ENCODE data around the gene NUCB1.

Gene NUCB1

GRCh38 chr19:48935864-48936263 lies 35.8 kb downstream of the NUCB1 start:
- DNase-seq (ENCODE audit: low read depth): no peak

GRCh38 chr19:48938256-48938655 lies 38.1 kb downstream of the NUCB1 start:
- no peak for DNase-seq (ENCODE audit: low read depth)

GRCh38 chr19:48940902-48941301 lies 40.8 kb downstream of the NUCB1 start:
- no peak for DNase-seq (ENCODE audit: low read depth)

DNA sequence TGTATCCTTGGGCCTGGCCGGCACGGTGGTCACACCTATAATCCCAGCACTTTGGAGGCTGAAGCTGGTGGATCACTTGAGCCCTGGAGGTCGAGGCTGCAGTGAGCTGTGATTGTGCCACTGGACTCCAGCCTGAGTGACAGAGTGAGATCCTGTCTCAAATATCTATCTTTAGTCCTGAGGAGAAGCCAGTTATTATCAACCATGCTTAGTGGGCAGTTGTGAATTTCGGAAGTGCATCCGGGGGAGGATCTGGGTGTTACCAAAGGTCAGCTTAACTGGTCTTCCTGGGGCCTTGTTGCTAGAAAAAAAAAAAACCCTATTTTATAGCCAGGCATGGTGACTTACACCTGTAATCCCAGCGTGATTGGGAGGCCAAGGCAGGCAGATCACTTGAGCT lies 43.0 kb downstream of the NUCB1 start:
- no peak for DNase-seq (ENCODE audit: low read depth)

DNA sequence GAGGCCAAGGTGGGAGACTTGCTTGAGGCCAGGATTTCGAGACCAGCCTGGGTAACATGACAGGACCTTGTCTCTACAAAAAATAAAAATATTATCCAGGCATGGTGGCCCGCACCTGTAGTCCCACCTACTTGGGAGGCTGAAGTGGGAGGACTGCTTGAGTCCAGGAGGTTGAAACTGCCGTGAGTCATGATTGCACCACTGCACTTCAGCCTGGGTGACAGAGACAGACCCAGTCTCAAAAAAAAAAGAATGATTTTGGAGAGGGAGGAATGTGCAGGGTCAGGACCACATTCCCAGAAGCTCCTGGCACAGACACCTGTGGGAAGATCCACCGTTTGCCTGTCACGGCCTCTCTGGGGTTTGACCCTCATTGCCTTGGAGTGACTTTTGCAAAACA lies 45.3 kb downstream of the NUCB1 start:
- no peak for DNase-seq (ENCODE audit: low read depth)

GRCh38 chr19:48945817-48946216 lies 45.7 kb downstream of the NUCB1 start:
- DNase-seq (ENCODE audit: low read depth): no peak

DNA sequence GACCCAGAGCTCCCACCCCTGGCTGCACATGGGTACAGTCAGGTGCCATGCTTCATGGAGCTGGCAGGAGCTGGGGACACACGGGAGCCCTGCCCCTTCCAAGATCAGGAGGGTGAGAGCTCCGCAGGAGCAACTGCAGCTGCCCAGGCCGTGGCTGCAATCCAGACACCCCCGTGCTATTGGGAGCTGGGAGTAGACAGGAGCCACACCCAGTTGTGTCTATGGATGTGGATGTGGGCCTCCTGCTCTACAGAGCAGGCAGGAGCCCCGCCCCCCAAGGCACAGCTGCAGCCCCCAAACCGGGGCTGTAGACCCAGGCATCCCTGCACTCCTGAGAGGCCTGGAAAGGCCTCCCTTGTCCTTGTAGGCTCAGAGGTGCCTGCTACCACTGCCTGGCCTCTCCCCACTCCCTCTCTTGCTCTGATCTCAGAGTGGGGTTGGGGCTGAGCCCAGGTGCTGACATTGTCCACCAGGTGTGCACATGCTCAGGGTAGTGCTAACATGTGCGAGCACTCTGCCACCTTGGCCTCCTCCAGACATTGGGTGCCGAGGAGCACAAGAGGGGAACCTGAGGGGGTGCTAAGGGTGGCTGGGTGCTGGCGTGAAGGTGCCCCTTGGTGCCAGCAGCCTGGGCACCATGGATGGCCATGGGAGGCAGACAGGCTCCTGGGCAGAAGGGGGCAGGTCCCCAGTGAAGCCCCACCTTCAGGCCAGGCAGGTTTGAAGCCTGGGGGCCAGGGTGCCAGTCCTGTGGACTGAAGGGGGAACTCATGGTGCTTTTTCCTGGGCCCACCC lies 46.5 kb downstream of the NUCB1 start:
- no peak for DNase-seq (ENCODE audit: low read depth)

GRCh38 chr19:48947258-48947542 lies 47.1 kb downstream of the NUCB1 start:
- no peak for DNase-seq (ENCODE audit: low read depth)

- no peak for DNase-seq (ENCODE audit: low read depth)
Measured at GRCh38 chr19:48950159-48950558, 50.0 kb downstream of the NUCB1 start.

- no peak for DNase-seq (ENCODE audit: low read depth)
Measured at GRCh38 chr19:48950830-48951519, 50.9 kb downstream of the NUCB1 start.

DNA sequence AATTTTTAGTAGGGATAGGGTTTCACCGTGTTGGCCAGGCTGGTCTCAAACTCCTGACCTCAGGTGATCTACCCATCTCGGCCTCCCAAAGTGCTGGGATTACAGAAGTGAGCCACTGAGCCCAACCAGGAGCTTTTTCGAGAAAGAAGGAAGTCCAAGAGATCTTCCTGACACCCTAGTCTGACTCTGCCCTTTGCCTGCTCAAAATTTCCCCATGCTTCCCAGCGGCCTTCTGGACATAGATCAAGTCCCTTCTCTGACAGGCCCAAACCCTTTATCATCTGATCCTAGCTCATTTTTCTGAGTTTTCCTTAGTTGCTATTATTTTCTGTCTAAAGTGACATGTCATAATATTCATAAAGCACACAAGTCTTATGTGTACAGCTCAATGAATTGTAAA lies 53.0 kb downstream of the NUCB1 start:
- no peak for DNase-seq (ENCODE audit: low read depth)

GRCh38 chr19:48953990-48954594 lies 54.0 kb downstream of the NUCB1 start:
- no peak for DNase-seq (ENCODE audit: low read depth)

DNA sequence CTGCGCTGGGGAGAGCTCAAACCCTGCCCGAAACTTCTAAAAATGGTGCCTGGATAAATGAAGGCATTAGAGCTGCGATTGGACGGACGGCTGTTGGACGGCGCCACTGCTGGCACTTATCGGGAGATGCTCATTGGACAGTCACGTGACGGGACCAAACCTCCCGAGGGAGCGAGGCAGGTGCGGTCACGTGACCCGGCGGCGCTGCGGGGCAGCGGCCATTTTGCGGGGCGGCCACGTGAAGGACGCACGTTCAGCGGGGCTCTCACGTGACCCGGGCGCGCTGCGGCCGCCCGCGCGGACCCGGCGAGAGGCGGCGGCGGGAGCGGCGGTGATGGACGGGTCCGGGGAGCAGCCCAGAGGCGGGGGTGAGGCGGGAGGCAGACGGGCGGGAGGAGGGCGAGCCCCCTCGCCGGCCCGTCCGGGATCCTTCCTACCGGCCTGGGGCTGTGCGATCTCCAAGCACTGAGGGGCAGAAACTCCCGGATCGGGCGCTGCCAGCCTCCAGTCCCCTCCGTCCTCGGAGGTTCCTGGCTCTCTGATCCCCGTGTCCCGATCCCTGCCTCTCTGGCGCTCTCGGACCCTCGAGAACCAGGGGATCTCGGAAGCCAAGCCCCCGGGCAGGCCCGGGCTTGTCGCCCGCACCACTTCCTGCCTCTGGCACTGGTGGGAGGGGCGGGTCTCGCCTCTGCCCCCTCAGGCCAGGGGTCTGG lies 54.6 kb downstream of the NUCB1 start, which contains the start of gene BAX:
Gene BAX (plus strand): TSS at position 281 of the 713 bp plus-strand sequence. CDS start 54 bp downstream, at position 335.
- peak; percentile 95 for DNase-seq (ENCODE audit: low read depth)

DNA sequence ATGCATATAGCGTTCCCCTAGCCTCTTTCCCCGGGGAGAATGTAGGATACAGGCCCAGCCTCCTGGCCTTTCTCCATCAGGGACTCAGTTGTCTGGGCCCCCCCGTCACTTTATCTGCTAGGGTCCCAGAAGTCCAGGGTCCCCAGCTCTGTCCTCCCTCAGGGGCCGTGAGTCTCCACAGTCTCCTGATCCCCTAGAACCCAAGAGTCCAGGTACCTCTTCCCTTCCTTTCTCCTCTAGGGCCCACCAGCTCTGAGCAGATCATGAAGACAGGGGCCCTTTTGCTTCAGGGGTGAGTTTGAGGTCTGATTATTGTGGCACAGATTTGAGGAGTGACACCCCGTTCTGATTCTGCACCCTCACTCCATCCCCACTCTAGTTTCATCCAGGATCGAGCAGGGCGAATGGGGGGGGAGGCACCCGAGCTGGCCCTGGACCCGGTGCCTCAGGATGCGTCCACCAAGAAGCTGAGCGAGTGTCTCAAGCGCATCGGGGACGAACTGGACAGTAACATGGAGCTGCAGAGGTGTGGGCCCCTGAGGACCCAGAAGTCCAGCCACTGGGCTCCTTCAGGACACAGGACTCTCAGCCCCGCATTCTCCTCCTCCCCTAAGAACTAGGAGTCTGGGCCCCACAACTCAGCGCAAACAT lies 55.3 kb downstream of the NUCB1 start:
- no peak for DNase-seq (ENCODE audit: low read depth)

- DNase-seq (ENCODE audit: low read depth): no peak
Measured at GRCh38 chr19:48958006-48958405, 57.9 kb downstream of the NUCB1 start.

- DNase-seq (ENCODE audit: low read depth): no peak
Measured at GRCh38 chr19:48959341-48960239, 59.5 kb downstream of the NUCB1 start.

GRCh38 chr19:48961051-48961649 lies 61.0 kb downstream of the NUCB1 start:
- DNase-seq (ENCODE audit: low read depth): no peak

DNA sequence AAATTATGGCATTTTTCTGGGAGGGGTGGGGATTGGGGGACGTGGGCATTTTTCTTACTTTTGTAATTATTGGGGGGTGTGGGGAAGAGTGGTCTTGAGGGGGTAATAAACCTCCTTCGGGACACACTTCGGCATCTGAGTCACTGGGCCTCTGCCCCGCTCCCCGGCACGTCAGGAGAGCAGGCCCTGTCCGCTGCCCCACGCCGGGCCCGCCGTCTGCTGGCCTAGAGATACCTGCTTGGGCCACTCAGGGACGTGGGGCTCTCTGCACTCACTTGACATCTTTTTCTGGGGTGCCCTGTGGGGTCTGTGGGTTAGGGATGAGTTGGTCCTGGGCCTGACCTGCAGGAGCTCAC lies 61.5 kb downstream of the NUCB1 start:
- DNase-seq (ENCODE audit: low read depth): no peak

DNA sequence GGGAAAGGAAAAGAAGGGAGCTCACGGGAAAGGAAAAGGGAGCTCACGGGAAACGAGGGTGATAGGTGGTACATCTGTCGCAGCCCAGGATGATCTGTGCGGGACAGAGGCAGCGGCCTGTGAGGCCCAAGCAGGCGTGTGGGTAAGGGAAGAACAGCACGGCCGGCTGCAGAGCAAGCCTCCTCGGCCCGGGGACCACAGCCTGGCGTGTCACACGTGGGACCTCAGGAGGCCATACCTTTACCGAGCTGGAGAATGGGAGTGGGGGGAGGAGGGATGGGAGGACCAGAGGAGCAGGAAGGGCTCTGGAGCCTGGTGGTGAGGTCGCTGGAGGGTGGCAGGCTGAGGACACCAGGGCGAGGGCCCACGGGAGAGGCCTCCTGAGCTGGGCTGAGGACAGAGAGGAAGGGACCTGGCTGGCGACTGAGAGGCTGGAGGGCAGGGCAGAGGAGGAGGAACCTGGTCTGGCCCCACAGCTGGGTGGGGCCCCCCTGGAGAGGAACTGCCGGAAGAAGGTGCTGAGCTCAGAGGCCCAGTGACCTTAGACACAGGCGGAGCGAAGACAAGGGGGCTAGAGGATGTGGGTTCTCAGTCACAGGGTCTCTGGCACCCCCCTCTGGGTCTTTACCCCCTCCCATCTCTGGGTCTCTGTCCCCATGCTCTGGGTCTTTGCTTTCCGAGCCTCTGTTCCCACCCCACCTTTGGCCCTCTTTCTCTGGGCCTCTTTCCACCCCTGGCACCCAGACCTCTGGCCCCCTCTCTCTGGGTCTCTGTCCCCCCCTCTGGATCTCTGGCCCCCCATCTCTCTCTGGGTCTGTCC lies 62.1 kb downstream of the NUCB1 start:
- DNase-seq (ENCODE audit: low read depth): peak; percentile 54

DNA sequence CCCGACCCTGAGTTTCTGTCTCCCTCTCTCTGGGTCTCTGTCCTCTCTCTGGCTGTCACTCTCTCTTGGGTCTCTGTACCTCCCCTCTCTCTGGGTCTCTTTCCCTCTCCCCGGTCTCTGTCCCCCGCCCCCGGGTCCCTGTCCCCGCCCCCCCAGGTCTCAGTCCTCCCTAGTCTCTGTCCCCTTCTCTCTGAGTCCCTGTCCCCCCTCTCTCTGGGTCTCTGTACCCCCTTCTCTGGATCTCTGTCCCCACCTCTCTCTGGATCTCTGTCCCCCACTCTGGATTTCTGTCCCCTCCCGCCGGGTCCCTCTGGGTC lies 62.7 kb downstream of the NUCB1 start:
- no peak for DNase-seq (ENCODE audit: low read depth)

All from EH (cell line).